HL-60/S4 (cell line): ENCODE data around the gene MCHR1.

Experiments
- in situ Hi-C: fragments of 300-500 bp; cut with MboI; formaldehyde crosslinking; loops from 2 replicates; pipeline ENCODE4 v1.14.3; 2022; ENCODE audit warnings: low sequenced_read_pairs

The MCHR1 gene, protein sequence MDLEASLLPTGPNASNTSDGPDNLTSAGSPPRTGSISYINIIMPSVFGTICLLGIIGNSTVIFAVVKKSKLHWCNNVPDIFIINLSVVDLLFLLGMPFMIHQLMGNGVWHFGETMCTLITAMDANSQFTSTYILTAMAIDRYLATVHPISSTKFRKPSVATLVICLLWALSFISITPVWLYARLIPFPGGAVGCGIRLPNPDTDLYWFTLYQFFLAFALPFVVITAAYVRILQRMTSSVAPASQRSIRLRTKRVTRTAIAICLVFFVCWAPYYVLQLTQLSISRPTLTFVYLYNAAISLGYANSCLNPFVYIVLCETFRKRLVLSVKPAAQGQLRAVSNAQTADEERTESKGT

DNA sequence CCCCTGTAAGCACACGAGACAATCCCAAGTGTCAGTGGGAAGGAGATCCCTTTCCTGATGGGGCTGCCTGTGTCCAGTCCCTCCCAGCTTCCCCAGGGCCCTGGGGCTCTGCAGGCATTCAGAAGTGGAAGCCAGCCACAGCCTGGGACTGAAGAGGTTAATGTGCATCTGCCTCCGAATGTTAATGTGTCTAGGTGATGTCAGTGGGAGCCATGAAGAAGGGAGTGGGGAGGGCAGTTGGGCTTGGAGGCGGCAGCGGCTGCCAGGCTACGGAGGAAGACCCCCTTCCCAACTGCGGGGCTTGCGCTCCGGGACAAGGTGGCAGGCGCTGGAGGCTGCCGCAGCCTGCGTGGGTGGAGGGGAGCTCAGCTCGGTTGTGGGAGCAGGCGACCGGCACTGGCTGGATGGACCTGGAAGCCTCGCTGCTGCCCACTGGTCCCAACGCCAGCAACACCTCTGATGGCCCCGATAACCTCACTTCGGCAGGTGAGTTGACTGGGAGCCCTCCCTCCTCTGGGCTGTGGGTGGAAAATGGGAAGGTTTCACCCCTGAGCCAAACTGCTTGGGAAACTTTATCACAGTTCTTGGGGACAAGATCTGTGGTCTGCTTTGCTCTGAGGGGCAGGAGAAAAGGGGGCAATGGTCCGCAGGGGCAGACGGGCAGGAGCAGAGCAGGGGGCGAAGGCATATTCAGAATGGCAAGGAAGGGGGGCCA, at the start of gene MCHR1:
Gene MCHR1 (plus strand): TSS at position 236 of the 715 bp plus-strand sequence. CDS start 169 bp downstream, at position 405.
- in situ Hi-C loops = no loop called here

DNA sequence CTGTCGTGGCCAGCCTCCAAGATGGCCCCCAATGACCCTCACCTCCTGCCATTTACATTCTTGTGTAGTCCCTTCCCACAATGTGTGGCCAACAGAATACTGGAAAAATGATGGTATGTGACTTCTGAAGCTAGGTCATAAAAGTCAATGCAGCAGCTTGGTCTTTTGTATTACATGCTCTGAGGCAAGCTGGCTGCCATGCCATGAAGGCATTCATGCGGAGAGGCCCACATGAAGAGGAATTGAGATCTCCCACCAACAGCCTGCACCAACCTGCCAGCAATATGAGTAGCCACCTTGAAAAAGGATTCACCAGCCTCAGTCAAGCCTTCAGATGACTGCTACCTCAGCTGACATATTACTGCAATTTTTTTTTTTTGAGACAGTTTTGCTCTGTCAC, 47.4 kb upstream of the MCHR1 start:
- in situ Hi-C loops = no loop called here

DNA sequence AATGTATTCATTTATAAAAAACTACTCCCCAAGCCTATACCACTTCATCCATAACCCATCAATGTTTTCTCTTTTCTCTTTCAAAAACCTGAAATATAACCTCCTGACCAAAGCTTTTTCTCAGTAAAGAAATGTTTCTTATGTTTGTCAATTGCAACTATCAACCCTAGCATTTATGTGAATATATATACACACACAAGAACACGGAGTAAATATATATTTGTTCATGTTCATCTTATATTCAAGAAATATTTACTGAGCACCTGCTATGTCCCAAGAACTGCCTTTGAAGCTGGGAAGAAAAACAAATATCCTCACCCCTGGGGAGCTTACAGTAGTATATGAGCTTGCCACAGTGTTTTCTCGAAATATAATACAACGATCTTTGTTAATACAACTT, 46.2 kb upstream of the MCHR1 start:
- in situ Hi-C loops = no loop called here

DNA sequence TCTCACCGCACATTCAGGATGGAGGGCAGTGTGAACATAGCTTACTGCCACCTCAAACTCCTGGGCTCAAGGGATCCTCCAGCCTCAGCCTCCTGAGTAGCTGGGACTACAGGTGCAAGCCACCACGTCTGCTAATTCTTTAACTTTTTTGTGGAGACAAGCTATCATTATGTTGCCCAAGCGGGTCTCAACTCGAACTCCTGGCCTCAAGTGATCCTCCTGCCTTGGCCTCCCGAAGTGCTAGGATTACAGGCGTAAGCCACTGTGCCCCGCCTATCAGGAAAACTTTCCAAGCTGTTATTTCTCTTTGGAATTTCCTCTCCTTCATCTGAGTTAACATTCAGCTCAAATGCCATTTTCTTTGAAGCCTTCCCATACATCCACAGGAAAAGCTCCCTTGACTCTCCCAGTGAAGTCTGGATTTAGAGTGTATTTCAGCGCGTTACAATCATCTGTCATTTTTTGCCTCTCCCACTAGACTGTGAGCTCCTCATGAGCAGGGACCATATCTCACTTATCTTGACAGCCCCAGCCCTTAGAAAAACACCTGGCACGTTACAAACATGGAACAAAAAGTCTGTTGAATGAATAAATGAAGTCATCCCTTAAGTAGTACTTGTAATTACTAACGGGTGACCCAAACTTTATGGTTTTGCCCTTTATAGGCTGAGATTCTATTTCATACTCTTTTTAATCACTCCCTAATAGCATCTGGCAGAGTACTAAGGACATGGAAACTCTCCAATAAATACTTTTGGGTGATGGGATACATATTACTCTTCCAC, 45.0 kb upstream of the MCHR1 start:
- in situ Hi-C loops = no loop called here

DNA sequence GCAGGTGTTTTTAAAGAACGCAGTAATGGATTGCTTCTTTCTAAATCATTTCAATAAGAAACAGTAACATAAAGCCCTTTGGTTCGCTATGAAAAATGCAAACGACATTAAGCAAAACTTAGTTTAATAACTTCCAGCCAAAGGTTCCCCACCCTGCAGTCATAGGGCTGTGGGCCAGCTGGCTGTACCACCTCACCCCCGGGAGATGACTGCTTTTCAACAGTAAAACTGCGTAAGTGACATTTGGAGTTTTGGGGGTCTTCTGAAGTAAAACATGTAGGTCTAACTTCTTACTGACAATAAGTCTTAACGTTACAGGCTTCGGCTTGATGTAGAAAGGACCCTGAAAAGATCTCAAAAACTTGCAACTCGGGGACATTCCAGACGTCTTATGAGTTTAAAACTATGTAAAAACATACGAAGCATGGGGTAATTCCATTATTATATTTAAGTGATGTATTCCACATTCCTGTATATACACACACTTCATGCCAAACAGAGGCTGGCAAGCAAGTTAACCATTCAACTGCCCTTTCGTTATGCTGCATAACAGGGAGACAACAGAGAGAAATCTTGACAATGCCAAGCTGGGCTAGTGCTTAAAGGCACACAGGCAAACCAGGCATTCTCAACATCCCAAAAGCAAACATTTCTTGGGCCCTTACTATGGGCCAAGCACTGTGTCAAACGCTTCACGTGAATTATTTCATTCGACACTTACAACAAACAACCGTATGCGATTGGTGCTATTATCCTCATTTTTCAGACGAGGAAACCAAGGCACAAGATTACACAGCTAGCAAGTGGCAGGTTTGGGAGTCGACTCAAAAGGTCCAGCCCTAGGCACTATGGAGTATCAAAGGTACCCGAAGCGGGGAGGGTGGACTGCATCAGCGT, 44.0 kb upstream of the MCHR1 start:
- in situ Hi-C loops = no loop called here

DNA sequence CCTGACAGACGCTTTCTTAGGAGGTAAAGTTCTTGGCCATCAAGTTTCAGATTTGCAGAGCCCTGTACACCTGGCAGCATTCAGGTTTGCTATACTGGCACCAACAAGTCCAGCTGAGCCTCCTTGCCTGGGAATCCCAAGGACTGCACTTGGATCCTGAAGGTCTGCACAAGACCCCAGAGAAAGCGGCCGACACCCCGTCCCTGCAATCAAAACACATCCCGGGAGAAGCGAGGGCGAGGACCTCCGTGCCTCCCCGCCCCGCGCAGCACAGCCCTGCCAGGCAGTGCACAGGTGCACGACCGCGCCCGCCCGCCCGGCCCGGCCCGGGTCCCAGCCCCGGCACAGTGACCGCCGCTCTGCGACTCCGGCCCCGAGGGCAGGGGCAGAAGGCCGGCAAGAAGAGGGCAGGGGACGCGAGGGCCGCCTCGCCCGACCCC, 43.3 kb upstream of the MCHR1 start:
- in situ Hi-C loops = no loop called here

DNA sequence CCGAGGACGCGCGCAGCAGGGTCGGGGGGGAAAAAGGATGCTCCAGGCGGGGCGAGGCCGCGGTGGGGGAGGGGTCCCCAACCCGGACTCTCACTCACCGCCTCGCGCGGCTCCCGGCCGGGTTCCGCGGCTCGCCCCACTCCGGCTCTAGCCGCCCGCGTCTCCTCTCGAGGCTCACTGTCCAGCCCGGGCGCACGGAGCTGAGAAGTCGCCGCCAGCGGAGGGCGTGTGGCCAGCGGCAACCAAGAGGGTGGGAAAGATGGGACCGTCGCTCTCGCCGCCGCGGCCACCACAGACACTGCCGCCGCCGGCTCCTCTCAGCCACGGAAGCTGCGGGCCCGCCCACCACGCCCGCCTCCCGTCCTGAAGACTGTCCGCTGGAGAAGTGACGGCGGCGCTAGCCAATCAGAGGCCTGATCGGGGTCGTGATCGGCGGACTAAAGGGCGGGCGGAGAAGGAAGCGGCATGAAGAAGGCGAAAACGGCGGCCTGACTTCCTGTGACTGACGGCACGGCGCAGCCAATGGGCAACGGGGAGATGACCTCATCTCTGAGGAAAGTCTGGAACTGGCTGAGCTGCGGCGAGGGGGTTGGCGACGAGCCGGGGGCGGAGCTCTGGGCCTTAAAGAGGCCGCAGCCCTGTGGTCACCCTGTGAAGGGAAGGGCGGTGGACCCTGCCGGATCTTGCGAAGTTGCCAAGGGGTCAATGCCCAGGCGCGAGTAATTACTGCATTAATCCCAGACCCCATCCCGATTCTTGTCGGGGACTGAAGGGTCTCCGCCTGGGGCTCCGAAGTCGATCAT, 42.7 kb upstream of the MCHR1 start, which contains the start of gene MRTFA:
Gene MRTFA (minus strand): TSS at position 340 of the 803 bp plus-strand sequence.
- in situ Hi-C loops = no loop called here

DNA sequence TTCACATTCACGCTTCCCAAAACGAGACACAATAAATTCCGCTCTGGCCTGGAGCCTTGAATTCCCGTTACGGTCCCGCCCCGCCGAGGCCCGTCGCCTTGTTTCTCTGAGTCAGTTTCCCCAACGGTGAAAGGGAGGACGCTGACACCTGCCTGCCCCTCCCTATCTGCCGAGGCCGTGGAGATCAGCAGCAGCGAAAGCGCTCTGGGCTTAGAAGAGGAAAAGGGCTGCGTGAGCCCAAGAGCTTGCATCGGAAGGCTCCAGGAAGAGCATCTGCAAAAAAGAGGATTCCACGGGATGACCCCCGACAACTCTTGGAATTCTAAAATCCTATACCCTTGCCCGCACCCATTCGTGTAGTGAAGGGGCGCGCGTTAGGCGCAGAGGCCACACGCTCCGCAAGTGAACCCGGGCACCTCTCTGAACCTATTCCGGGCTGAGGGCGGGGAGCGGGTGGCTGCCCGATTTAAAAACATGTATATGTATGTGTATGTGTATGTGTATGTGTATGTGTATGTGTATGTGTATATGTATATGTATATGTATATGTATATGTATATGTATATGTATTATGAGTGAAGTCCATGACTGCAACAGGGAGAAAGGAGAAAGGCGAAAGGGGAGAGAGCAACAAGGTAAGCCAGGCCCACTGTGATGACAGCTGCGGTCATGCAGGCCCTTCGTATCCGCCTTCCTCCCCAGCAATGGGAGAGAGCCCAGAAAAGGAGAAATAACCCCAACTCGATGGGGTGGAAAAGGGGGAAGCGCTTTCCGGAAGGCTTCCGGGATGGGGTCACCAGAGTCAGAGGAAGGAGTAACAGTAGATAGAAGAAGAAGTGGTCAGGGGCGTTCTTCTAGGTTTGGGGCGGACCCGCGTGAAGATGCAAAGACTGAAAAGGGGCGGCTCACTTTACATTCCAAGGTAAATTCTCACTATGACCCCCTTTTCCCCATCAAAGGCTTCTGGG, 41.8 kb upstream of the MCHR1 start:
- in situ Hi-C loops = no loop called here

DNA sequence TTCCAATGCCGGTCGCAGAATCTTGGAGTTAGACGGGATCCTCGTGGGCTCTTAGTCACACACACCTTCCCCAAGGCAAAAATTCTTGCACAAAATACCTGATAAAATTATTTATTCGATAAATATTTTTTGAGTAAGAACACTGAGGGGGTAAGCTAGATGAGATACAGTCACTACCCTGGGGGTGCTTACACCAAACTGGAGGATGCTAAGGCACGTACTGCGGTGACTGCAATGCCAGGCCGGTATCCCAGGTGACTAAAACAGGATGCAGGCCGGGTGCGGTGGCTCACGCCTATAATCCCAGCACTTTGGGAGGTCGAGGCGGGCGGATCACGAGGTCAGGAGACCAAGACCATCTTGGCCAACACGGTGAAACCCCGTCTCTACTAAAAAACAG, 41.0 kb upstream of the MCHR1 start:
- in situ Hi-C loops = no loop called here

DNA sequence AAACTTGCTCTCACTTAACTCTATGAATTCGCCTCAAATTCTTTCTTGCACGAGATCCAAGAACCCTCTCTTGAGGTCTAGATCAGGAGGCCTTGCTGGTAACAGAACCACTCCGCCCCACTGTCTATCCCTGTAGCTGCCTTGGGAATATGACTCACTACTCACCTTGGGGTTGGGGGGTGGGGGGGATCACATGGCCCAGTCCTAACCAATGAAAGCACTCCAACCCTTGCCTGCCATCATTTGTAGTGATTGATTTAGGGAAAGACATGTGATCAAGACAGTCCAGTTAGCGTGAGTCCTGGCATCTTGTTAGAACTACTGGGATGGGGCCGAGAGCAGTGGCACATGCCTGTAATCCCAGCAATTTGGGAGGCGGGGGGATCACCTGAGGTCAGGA, 38.0 kb upstream of the MCHR1 start:
- in situ Hi-C loops = loop anchor here (5.0 to 10.0 kb wide), 2 partner anchors 109 to 206 kb away; no protein-coding TSS in a partner anchor

DNA sequence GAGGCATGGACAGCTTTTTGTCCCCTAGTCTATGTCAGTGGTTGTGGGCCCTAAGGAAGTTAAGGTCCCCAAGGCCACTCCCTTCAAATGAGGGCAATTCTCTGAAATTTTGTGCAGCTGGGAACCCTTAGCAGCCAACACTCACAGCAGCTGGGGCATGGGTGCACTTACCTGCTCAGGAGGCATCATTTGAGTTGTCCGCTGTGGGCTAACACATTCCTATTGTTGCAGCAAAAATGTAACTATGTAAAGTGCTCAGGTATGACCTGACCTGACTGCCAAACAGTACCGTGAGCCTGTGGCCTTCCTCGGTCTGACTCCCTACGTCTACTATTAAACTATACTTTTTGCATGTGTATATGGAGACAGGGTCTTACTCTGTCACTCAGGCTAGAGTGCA, 37.0 kb upstream of the MCHR1 start:
- in situ Hi-C loops = loop anchor here (5.0 to 10.0 kb wide), 2 partner anchors 110 to 208 kb away; no protein-coding TSS in a partner anchor

DNA sequence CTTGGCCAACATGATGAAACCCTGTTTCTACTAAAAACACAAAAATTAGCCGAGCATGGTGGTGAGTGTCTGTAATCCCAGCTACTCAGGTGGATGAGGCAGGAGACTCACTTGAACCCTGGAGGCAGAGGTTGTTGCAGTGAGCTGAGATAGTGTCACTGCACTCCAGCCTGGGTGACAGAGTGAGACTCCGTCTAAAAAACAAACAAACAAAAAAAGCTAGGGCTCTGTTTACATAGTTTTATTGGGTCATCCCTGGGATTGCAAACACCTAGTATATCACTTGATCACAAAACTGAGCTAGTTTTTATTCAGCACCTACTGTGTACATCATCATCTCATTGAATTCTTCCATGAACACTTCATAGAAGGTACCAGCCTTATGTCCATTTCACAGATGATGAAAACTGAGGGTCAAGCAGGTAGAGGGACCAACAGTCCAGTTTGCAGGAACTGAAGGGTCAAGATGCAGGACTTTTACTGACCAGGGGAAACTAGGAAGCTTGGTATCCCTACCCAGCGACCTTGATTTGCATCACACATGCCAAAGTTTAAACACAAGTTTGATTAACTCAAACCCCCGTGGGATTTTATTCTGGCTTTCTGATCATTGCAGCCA, 33.6 kb upstream of the MCHR1 start:
- in situ Hi-C loops = loop anchor here (10.0 kb wide), 1 partner anchor 211 kb away; no protein-coding TSS in a partner anchor

DNA sequence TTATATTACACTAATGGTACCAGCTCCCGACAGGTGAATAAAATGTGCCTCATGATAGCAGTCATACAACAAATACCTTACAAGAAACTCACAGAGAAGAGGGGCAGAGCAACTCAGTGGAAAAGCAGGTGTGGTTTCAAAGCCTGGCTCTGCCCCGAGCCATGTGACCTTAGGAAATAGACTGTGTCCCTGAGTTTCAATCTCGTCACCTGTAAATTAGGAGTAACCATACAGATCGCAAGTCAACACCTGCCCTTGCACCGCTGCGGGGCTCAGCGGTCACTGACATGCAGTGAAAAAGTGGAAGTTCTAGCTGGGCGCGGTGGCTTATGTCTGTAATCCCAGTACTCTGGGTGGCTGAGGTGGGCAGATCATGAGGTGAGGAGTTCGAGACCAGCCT, 30.9 kb upstream of the MCHR1 start:
- in situ Hi-C loops = loop anchor here (10.0 kb wide), 1 partner anchor 214 kb away; no protein-coding TSS in a partner anchor

DNA sequence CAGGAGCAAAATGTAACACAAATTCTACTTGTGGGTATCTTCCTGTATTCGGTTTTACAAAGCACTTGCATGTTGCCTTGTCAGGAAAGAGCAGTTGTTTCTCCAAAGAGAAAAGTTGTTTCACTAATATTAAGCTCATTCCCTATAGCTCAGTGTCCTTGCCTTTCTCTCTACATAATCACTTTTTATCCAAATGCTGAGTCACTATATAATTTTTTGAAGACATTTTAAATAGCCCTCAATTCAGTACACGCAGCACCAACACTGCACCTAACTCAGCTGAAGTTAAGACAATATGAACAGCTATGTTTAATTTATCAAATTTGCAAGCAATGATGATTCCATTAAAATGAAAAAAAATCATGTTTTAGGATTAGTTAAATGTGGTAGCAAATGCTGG, 28.2 kb upstream of the MCHR1 start:
- in situ Hi-C loops = no loop called here

DNA sequence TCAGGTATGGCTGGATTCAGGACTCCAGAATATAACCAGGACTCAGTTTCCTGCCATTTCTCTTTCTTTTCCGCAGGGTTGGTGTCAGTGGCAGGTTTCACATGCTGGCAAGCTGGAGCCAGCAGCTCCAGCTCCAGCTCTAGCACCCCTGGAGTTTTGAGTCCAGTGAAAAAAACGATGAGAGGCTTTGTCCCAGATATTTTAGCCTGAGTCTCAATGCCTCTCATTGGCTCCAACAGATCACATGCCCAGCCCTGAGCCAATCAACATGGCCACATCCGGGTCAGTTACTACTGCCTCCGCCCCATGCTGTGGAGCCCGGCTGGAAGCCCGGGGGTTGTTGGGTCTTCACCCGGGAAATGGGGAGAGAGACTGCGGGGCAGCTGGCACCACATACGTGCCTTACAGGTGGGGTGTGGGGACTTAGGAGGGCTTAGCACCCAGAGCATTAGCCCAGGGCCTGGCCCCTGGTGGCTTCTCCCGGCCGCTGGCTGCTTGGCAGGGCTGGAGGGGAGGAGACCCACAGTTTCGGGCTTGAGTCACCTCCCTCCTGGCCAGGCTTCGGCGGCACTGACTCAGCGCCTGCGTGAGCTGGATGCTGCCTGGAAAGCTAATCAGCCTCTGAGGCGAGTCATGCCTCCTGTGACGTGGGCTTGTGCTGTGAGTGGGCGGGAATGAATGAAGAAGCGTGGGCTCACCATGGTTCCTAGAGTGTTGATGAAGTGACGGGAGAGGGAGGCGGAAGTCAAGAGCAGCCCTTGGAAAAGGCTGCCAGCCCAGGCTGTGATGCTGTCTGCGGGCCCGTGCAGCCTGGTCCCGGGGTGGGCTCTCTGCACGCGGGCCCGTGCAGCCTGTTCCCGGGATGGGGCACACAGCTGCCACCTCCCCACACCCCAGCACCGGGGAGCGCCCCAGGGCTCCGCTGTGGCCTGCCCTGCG, 27.5 kb upstream of the MCHR1 start:
- in situ Hi-C loops = no loop called here

DNA sequence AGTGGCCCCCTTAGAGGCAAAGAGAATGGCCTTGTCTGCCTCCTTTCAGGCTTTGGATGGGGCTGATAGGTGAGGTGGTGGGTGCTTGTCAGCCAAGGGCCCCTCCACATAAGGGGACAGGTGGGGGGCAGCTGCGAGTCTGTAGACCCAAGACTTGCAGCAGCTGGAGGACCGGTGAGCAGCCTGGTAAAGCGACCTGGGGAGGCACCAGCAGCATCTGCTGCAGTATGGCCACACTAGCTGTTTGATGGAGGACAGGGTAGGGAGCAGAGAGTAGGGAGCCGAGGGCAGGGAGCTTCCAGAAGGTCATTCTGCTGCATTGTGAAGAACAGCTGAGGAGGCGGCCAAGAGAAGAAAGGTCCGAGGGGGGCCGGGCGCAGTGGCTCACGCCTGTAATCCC, 25.9 kb upstream of the MCHR1 start:
- in situ Hi-C loops = no loop called here
